HG02852 (cell line): ENCODE data around the gene NDFIP2.
A peak's percentile ranks its signal among the peaks of the same experiment; 100 is the strongest.

Source experiments
- ATAC-seq: cut with Tn5 transposase; IDR thresholded peaks from one replicate; pipeline ENCODE4 v1.9.1; 2021; ENCODE audit warnings: mild to moderate bottlenecking, moderate library complexity; ENCODE audit not compliant: unreplicated experiment

Gene NDFIP2

DNA sequence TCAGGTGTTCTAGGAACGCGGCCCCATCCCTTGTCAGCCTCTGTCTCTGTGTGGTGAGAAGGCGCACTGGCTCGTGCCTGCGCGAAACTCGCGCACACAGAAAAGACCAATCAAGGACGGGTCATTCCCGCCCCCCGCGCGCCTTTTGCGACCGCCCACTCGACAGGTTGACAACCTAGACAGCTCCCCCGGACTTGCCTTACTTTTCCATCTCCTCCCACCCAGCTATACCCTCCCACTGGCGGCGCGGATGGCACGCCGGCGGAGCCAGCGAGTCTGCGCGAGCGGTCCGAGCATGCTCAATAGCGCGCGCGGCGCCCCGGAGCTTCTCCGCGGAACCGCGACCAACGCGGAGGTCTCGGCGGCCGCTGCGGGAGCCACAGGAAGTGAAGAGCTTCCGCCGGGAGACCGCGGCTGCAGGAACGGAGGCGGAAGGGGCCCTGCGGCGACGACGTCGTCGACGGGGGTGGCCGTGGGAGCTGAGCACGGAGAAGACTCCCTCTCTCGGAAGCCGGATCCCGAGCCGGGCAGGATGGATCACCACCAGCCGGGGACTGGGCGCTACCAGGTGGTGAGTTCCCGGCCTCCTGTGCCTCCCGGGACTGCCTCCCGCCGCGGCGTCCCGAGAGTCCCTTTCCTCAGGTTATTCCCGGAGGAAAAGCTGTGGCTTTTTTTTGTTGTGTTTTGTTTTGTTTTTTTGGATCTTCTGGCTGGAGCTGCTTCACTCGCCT lies at the start of gene NDFIP2:
NDFIP2 (plus strand) TSS at position 202 of the 731 bp plus-strand sequence; CDS start at position 251, 49 bp downstream.
- peak; percentile 91 for ATAC-seq

DNA sequence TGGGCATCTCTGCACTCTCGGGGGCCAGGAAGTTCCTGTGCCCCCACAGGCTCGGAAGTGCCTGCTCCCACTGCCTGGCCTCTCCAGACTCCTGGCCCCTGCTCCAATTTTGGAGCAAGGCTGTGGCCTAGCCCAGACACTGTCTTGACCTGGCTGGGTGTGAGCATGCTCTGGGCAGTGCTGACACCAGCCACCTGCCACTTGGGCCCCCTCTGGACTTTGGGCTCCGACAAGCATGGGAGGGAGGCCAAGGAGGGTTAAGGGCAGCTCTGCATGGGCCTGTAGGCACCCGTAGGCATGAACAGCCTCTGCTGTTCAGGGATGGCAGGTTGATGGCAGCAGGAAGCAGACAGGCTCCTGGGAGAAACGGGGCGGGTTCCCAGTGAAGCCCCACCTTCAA lies 48.9 kb upstream of the NDFIP2 start:
- no peak for ATAC-seq

GRCh38 chr13:79432992-79433391 lies 48.0 kb upstream of the NDFIP2 start:
- ATAC-seq = no peak

DNA sequence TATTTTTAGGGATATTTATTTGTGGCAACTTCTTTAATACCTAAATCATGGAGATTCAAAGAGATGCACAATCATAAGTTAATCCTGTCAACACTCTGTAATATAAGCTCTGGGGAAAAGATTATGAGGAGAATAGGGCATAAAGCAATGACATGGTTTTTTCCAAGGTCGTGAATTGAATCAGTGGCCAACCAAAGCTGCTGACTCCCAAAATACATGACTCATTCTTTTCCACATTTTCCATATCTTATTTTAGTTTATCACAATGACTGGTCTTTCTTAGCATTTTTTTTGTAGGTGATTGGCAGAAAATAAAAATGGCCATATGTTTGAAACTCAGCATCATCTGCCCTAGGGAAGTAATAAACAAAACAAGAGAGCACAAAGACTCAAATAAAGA lies 46.4 kb upstream of the NDFIP2 start:
- no peak for ATAC-seq

GRCh38 chr13:79435561-79435990 lies 45.4 kb upstream of the NDFIP2 start:
- ATAC-seq = no peak

GRCh38 chr13:79439275-79439674 lies 41.7 kb upstream of the NDFIP2 start:
- ATAC-seq = no peak

DNA sequence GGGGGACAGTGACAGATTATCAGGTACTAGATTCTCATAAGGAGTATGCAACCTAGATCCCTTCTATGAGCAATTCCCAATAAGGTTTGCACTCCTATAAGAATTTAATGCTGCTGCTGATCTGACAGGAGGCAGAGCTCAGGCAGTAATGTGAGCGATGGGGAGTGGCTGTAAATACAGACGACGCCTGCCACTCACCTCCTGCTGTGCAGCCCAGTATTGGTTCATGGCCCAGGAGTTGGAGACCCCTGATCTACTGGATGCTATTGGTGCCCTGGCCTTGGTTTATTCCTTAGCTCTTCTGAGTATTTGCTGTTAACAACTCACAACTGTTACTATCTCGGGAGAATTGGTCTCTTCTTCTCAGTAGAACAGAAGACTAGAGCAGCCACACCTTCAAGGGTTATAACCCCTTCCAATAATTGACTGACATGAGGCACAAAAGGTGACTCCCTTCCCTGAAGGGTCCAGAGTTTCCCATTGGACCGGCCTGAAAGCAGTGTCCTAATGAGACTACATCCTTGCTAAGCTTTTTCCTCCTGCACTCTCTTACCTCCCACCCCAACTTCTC lies 39.9 kb upstream of the NDFIP2 start:
- no peak for ATAC-seq

GRCh38 chr13:79442221-79442620 lies 38.7 kb upstream of the NDFIP2 start:
- ATAC-seq = no peak

- no peak for ATAC-seq
Measured at GRCh38 chr13:79442706-79443105, 38.2 kb upstream of the NDFIP2 start.

GRCh38 chr13:79445968-79446645 lies 34.8 kb upstream of the NDFIP2 start:
- ATAC-seq = no peak

DNA sequence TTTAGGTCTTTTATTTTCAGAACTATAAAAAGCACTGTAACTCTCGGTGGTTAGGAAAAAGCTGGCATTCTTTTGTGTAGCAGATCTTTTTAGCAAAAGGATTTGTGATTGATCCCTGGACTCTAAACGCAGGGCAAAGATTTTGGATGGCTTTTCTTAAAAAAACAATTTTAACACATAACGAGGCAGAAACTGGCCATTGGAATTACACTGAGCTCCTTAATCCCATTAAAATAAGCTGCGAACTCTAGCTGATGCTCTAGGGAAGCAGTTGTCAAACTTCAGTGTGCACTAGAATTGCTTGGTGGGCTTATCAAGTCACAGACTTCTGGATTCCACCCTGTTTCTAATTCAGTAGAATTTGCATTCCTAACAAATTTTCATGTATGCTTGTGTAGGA lies 33.8 kb upstream of the NDFIP2 start:
- no peak for ATAC-seq

GRCh38 chr13:79447741-79448140 lies 33.2 kb upstream of the NDFIP2 start:
- ATAC-seq = no peak

DNA sequence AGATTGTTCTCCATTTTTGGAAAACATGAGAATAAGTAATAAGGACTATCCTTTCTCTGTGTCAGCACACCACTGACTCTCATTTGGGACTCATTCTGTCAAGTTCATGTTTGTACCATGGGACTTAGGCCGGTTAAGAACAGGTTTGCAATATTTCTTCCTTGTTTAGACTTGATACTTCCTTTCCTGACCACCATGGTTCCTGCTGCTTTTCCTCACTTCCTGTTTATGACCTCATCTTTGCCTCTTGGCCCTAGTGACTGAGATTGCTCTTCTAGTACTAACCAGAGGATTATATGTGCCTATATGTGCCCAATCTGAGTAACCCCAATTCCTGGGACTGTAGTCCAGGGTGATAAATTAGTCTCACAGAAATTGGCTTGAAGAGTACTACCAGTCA lies 32.5 kb upstream of the NDFIP2 start:
- ATAC-seq = peak; percentile 26

- ATAC-seq = no peak
Measured at GRCh38 chr13:79450110-79450509, 30.8 kb upstream of the NDFIP2 start.

DNA sequence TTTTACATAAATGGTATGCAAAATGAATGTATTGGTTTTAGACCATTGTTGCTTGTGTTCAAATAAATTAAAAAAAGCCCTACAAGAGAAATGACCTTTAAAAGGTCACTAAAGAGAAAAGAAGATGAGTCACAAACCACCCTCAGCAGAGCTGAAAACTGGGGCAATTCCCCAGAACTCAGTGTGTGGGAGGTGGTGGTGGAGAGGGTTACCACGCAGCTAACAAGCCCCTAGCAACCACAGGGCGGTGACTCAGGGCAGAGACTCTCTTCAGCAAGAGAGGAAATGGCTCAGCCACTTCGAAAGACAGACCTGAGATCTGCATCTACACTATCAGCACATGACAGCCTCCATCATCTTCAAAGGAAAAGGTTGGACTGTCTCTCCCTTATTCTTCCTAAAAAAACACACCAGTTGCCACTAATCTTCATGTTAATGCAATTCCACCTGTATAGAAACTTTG lies 29.4 kb upstream of the NDFIP2 start:
- peak; percentile 99 for ATAC-seq

- ATAC-seq = no peak
Measured at GRCh38 chr13:79452239-79452913, 28.6 kb upstream of the NDFIP2 start.

- no peak for ATAC-seq
Measured at GRCh38 chr13:79455331-79455730, 25.6 kb upstream of the NDFIP2 start.

DNA sequence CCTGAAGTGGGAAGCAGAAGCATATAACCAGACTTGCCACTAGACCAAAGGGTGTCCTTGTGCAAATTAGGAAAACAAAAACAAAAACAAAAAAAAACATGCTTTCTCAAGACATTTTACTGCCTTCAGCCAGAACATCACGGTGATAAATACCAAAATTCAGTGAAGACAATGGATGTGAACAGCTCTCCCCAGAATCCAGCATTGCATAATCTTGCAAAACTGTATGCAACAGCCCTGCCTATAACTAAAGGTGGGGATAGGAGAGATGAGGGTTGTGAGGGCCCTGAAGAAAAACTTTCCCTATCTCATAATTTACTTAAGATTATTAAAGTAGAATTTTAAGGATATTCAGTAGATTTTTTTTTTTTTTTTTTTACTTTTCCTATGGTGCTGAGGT lies 24.9 kb upstream of the NDFIP2 start:
- ATAC-seq = no peak

- ATAC-seq = no peak
Measured at GRCh38 chr13:79456656-79457365, 24.1 kb upstream of the NDFIP2 start.

GRCh38 chr13:79457390-79457789 lies 23.6 kb upstream of the NDFIP2 start:
- ATAC-seq = no peak

DNA sequence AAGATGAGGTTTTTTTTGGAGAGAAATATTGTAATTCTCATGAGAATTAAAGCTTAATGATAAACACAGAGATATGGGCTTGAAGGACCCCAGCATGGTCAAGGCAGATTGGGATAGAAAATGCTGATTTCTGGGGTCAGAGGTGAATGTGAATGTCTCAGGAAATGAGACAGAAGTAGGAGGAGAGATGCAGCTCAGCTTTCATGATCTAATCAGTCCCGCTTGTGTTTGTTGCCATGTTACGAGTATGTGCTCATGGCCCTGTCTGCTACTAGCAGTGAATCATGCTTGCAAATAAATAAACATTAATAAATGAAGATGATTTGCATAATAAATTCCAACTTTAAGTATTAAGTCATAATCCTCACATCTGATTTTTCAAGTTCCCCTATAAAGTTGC lies 23.0 kb upstream of the NDFIP2 start:
- no peak for ATAC-seq
